ENCODE data around the gene IZUMO1.
"Not testable (repeated sequence)": the region's sequence is repeated elsewhere in the genome, so short reads cannot be mapped to it uniquely, and the experiment has no call there.

The IZUMO1 gene

DNA sequence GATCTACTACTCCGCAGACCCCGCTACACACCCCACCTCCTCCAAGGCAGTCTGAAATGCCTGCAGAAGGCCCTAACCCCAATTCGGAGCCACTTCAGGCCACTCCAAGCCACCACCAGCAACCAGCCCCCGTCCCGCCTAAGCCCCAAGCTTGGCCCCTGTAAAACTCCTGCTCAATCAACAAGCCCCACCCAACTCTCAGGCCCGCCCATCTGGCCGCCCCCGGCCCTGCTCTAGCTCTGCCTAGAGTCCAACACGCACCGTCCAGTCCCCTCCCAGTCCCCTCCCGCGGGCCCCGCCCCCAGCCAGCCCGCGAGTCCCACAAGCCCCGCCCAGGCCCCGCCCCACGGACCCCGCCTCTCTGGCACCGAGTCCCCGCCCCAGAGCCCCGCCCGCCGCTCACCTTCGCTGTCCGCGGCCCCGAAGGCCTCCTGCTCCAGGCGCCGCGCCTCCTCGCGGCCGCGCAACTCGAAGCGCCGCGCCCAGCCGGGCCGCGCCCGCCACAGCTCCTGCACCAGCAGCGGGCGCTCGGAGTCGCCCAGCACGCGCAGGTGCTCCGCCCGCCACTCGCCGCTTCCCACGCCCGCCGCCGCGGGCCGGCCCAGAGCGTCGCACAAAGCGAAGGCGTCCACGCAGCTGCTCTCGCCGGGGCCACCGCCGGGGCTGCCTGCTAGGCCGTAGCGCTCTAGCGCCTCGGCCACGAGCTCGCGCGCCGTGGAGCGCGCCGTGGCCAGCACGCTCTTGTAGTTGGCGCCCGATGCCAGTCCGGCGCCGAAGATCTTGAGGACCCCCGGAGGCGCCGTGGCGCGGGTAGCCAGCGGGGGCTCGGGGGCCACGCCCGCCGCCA is 7.9 kb downstream of the IZUMO1 start:
- in situ Hi-C loops (cut with HindIII; ENCODE audit: low sequenced_read_pairs) = no loop called here

- in situ Hi-C loops (cut with HindIII; ENCODE audit: low sequenced_read_pairs) = no loop called here
These were observed 9.2 kb downstream of the IZUMO1 start for GRCh38 chr19:48737360-48737998.

GRCh38 chr19:48735031-48735615 is 11.6 kb downstream of the IZUMO1 start:
- in situ Hi-C loops (cut with HindIII; ENCODE audit: low sequenced_read_pairs) = no loop called here

- in situ Hi-C loops (cut with HindIII; ENCODE audit: low sequenced_read_pairs) = no loop called here
These were observed 12.1 kb downstream of the IZUMO1 start for GRCh38 chr19:48734625-48735024.

DNA sequence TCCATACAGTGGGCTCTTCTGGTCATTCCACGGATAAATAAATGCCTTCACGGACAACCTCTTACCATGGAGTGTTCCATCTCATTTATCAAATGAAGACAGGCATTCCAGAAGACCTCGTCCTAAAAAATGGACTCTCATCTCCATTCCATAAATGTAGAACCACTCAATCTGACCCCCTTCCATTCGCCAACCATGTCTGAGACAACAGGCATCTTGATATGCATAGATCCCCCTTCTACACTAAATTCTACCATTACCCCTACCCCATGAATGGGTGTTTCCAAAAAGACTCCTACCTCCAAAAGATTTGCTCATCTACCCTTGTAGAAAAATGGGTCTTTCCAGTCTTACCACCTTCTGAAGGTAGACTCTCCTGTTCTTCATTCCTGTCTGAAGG is 15.3 kb downstream of the IZUMO1 start:
- in situ Hi-C loops (cut with HindIII; ENCODE audit: low sequenced_read_pairs) = no loop called here

- in situ Hi-C loops (cut with HindIII; ENCODE audit: low sequenced_read_pairs) = no loop called here
These were observed 17.6 kb downstream of the IZUMO1 start for GRCh38 chr19:48728911-48729664.

DNA sequence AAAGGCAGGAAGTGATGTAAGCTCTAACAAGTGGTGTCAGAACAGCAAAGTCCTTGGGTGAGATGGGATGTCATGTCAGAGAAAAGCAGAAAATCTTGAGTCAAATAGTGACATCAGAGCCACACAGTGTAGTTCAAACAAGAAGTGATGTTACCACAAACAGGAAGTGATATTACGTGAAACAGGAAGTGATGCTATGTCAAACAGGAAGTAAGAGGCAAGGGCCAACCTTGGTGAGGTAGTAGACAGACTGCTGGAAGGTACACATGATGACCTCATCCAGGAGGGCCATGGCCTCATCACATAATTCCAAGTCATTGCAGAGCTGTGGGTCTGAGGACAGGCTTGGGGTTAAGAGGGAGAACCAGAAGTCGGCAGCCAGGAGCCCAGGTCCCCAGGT is 20.2 kb downstream of the IZUMO1 start:
- in situ Hi-C loops (cut with HindIII; ENCODE audit: low sequenced_read_pairs) = no loop called here

- in situ Hi-C loops (cut with HindIII; ENCODE audit: low sequenced_read_pairs) = loop anchor here (5.0 kb wide), 2 partner anchors 87 to 93 kb away; partner anchors contain the start of gene BCAT2
These were observed 21.6 kb downstream of the IZUMO1 start for GRCh38 chr19:48724796-48725753.

DNA sequence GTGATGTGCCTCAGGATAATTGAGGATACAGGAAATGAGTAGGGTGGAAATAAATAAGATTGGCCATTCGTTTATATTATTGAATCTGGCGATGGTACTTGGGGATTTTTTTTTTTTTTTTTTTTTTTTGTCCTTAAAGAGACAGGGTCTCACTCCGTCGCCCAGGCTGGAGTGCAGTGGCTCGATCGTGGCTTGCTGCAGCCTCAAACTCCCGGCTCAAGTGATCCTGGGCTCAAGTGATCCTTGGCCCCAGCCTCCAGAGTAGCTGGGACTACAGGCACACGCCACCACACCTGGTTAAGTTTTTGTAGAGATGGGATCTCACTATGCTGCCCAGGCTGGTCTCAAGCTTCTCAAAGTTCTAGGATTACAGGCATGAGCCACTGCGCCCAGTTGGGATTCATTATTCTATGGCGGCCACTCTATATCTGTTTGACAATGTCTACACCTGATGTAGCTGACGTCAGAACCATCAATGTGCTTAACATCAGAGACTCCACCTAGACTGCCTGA is 24.5 kb downstream of the IZUMO1 start:
- in situ Hi-C loops (cut with HindIII; ENCODE audit: low sequenced_read_pairs) = loop anchor here (5.0 kb wide), 2 partner anchors 90 kb away; partner anchors contain the start of gene BCAT2

- in situ Hi-C loops (cut with HindIII; ENCODE audit: low sequenced_read_pairs) = loop anchor here (5.0 kb wide), 2 partner anchors 88 to 92 kb away; partner anchors contain the start of gene BCAT2
These were observed 26.0 kb downstream of the IZUMO1 start for GRCh38 chr19:48720613-48721296.

DNA sequence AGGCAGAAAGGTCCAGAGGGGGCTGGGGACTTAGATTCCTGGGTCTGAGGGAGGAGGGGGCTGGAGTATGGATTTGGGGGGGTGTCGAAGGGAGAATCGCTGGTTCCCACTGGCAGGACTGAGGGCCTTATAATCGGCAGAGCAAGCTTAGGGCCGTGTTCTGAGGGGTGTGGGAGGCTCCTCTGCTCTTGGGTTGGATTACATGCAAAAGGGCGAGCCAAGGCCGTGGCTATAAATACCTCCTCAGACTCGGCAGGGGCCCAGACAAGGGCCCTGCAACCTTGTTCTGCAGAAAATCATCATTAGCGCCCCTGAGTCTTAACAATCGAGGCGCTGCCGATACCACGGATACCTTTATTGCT is 26.5 kb downstream of the IZUMO1 start:
- in situ Hi-C loops (cut with HindIII; ENCODE audit: low sequenced_read_pairs) = loop anchor here (5.0 kb wide), 2 partner anchors 88 to 92 kb away; partner anchors contain the start of gene BCAT2

GRCh38 chr19:48719263-48720171 is 27.2 kb downstream of the IZUMO1 start, which contains the start of gene MAMSTR:
Gene MAMSTR (minus strand): TSS chr19:48719725. CDS start chr19:48719031, 694 bp downstream.
- in situ Hi-C loops (cut with HindIII; ENCODE audit: low sequenced_read_pairs) = loop anchor here (5.0 kb wide), 2 partner anchors 87 to 93 kb away; partner anchors contain the start of gene BCAT2

DNA sequence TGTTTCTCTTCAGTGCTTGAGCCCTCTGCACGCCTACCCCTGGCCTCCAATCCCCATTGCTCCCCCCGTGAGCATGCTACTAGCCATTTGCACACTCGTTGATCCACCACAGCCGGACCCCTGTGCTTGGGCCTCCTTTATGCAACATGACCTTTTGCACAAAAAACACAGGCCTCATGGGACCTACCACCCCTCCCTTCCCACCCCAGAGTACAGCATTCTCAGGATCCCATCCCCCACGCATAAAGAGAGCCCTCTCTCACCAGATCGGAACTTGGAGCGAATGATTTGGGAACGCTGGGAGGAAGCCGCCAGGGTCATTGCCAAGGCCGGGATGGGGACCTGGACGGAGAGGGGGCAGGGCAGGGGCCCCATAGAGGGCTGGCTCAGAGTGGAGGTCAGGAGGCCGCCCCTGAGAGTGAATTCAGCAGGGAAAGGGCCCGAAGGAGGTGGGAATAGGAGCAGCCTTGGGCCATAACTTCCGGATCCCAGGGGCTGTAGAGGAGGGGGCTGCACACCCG is 27.9 kb downstream of the IZUMO1 start:
- in situ Hi-C loops (cut with HindIII; ENCODE audit: low sequenced_read_pairs) = no loop called here

DNA sequence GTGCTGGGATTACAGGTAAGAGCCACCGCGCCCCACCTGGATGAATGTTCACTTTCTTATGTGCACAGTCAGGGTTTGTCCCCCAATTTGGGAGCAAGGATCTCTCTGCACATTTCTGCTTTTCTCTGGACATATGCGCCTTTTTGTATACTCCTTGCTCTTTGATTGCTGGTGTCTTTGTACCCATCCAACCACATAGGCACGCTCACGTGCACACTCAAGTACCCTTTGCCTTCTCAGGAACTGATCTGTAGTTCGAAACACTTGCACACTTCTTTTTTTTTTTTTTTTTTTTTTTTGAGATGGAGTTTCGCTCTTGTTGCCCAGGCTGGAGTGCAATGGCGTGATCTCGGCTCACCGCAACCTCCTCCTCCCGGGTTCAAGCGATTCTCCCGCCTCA is 28.6 kb downstream of the IZUMO1 start:
- in situ Hi-C loops (cut with HindIII; ENCODE audit: low sequenced_read_pairs) = not testable (repeated sequence)

- in situ Hi-C loops (cut with HindIII; ENCODE audit: low sequenced_read_pairs) = no loop called here
These were observed 30.0 kb downstream of the IZUMO1 start for GRCh38 chr19:48716562-48717291.

- in situ Hi-C loops (cut with HindIII; ENCODE audit: low sequenced_read_pairs) = no loop called here
These were observed 31.0 kb downstream of the IZUMO1 start for GRCh38 chr19:48715681-48716171.

Measured in endothelial cell of hepatic sinusoid (primary cell).